Central memory CD4-positive, alpha-beta T cell (primary cell): Measurements from ENCODE around the gene OPN4.

ENCODE experiments used
- DNase-seq: peaks from one replicate; pipeline ENCODE4 v3.0.0; 2022

Gene OPN4

DNA sequence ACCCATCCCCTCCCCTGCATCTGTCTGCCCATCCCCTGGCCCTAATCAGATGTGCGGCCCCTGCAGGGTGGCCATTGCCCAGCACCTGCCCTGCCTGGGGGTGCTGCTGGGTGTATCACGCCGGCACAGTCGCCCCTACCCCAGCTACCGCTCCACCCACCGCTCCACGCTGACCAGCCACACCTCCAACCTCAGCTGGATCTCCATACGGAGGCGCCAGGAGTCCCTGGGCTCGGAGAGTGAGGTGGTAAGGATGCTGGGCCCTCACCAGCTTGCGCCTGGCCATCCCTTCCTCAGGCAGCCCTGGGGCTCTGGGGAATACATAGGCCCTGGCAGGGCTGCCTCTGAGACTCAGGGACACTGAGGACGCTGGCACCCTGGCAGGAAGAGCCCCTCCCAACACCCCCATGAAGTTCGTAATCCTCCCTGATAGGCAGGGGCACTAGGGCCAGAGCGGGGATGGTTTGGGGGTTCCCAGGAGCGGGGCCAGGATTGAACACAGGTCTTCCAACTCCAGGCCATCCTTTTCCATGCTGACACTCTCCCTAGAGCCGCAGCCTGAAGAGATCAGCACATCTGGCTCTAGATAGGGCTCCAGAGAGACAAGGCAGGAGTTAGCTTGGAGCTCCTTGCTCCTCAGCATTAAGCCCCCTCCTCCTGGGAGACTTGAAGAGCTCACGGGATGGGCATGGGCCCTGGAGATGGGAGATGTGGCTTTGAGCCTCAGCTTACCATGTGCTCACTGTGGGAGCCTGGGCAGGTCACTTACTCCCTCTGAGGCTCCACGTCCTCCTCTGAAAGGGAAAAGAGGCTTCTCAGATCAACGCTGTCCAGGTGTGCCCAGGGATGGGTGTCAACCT, 8.1 kb downstream of the OPN4 start:
- no peak for DNase-seq

DNA sequence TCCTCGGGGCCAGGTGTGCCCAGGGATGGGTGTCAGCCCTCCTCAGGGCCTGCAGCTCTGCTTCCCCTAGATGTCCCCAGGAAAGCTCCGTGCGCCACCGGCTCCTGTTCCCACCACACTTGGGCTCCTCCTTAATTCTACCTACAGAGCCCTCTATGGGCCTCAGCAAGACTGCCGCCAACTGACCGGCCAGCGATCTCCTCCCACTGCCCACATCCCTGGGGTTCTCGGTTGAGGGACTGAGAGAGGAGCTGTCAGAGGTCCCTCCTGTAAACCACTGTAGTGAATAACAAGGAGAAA, 8.6 kb downstream of the OPN4 start:
- no peak for DNase-seq

- DNase-seq = no peak
These were observed 9.4 kb downstream of the OPN4 start for GRCh38 chr10:86663576-86664339.

- no peak for DNase-seq
These were observed 10.2 kb downstream of the OPN4 start for GRCh38 chr10:86664341-86665217.

GRCh38 chr10:86665218-86665607, 10.9 kb downstream of the OPN4 start:
- DNase-seq = no peak

- DNase-seq = no peak
These were observed 11.5 kb downstream of the OPN4 start for GRCh38 chr10:86665868-86666267.

DNA sequence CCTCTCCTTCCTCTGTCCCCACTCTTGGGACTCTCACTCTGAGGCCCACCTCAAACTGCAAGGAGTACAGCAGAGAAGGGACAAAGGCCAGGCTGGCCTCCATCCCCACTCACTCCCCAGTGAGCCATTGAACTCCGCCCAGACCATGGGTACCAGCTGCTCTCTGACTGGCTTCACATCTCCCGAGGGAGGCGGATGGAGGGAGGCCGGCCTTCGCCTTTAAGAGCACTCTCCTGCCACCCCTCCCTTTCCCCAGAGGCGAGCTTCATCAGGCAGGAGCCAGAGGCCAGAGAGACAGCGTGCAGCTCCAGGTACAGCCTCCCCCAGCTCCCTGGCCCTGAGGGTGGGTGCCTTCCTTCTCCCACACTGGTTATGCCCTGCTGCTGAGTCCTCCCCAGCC, 12.2 kb downstream of the OPN4 start:
- no peak for DNase-seq

GRCh38 chr10:86667421-86668181, 13.3 kb downstream of the OPN4 start:
- DNase-seq = no peak

GRCh38 chr10:86668297-86669165, 14.2 kb downstream of the OPN4 start, which contains the start of gene LDB3:
LDB3 (plus strand) TSS chr10:86668511; CDS start chr10:86668692, 181 bp downstream.
- no peak for DNase-seq

DNA sequence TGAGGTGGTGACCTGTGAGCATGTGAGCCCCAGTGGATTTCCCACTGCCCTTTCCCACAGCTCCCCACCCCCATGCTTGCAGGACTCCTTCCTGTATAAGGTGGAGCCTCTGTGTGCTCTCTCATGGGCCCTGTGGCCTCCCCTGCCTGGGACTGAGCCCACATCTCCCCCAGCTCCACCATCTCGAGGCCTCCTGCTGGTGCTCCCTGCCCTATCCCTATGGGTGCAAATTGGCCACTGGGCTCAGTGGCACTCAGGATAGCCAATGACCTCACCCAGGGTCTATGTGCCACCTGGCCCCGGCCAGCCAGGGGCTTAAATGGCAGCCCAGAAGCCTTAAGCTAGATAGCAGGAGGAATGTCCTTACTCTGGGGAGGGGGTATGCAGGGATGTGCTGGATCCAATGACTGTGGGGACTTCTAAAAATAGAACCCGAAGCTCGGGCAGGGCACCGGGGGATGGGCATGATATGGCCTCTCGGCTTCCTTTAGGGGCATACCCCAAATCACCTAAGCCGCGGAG, 16.0 kb downstream of the OPN4 start:
- no peak for DNase-seq

- DNase-seq = no peak
These were observed 16.5 kb downstream of the OPN4 start for GRCh38 chr10:86670876-86671275.

GRCh38 chr10:86671419-86671818, 17.1 kb downstream of the OPN4 start:
- DNase-seq = no peak

GRCh38 chr10:86671985-86672710, 17.8 kb downstream of the OPN4 start:
- no peak for DNase-seq

- no peak for DNase-seq
These were observed 19.0 kb downstream of the OPN4 start for GRCh38 chr10:86673216-86673826.

DNA sequence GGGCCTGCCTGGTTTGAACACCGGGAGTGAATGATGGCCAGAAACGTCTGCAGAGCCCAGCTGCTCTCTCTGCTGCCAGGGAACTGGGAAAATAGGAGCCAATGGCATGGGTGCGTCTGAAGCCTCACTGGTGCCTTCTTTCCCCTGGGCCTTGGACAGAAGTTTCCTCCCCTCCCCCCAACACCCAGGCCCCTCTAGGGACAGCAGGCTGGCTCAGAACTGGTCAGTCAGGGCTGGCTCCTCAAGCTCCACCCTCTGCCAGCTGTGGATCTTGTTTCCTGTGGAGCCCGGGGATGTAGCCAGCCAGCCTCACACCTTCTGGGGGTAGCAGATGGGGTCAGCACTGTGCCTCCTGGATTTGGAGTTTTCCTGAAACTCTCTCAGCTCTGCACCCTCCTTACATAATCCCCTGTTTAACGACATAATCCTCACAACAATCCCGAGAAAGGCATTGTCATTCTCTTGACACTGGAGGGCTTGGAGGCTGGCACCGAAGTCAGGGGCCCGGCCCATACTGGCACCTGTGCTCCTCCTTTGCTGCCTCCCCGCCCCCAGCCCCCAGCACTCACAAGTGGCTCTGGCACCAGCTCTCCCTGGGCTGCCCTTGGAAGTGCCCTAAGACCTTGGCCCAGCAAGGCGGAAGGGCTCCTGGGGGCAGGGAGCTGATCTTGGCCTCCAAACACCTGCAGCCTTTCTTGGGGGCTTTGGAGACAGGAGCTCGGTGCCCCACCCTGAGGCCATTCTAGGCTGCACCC, 19.7 kb downstream of the OPN4 start:
- no peak for DNase-seq

GRCh38 chr10:86674912-86675311, 20.6 kb downstream of the OPN4 start:
- DNase-seq = no peak

- no peak for DNase-seq
These were observed 23.0 kb downstream of the OPN4 start for GRCh38 chr10:86677374-86677773.

DNA sequence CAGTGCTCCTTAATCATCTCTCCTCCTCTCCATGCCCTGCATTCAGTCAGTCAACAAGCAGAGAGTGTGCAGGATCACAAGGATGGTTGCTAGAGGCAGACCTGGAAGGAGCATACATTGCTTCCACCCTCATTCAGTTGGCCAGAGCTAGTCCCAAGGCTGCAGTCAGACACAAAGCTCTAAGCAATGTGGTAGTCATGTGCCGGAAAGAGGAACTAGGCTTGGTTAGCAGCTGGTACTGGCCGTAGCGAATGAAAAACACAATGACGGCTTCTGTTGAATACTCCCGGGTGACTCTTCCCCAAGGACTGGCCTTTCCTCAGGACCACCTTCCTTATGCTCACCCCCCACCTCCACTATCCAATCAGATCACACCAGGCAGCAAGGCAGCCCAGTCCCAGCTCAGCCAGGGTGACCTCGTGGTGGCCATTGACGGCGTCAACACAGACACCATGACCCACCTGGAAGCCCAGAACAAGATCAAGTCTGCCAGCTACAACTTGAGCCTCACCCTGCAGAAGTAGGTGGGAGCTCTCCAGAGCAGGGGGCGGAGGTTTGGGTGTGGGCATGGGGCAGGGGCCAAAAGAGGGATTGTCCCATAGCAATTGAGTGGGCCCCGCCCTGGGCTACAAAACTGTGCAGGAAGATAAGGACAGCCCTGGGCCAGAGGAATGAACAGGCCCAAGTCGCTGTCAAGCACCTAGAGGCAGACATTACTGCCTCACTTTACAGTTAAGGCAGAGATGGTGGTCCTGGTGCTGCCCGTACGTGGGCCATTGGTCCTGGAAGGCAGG, 24.8 kb downstream of the OPN4 start:
- DNase-seq = no peak
